K562 (cell line): ENCODE measurements around the gene RCSD1. TPM values are rescaled to one million over a fixed set of nuclear protein-coding genes. Genes with fewer than 3 reads are reported as not detected.
A peak's percentile ranks its signal among the peaks of the same experiment; 100 is the strongest.

Experiments used
- E2F6 ChIP-seq, 2 experiments: IDR thresholded peaks; 2 replicates each; pipeline ENCODE4 v1.6.1; 2011; ENCODE audit warnings: borderline replicate concordance in 1 of 2, control low read depth in 1 of 2, low read depth in 1 of 2, low read length in 1 of 2, mild to moderate bottlenecking in 1 of 2, mixed read lengths in 1 of 2, moderate library complexity in 1 of 2; ENCODE audit not compliant: insufficient read depth in 1 of 2, insufficient read length in 1 of 2, poor library complexity in 1 of 2, severe bottlenecking in 1 of 2; ENCODE audit errors: extremely low read depth in 1 of 2
- EP400 ChIP-seq: fragments of 450-650 bp; IDR thresholded peaks from 2 replicates; pipeline ENCODE4 v1.6.1; 2017; ENCODE audit warnings: antibody characterized with exemption, mild to moderate bottlenecking, moderate library complexity
- HMG20A ChIP-seq: fragments of 450-650 bp; formaldehyde crosslinking; conservative IDR thresholded peaks from 2 replicates; pipeline ENCODE4 v1.4.0; 2020; ENCODE audit warnings: mild to moderate bottlenecking, mixed read lengths
- HOXB6 ChIP-seq: fragments of 250-450 bp; sonication (Bioruptor Pico); IDR thresholded peaks from 2 replicates; pipeline ENCODE4 v1.5.1; 2022; ENCODE audit warnings: mild to moderate bottlenecking, borderline replicate concordance
- MXI1 ChIP-seq: IDR thresholded peaks from 2 replicates; pipeline ENCODE4 v1.6.1; 2011; ENCODE audit warnings: low read depth, mild to moderate bottlenecking, improper control_type of control experiment, low read length
- NCOA4 ChIP-seq: fragments of 450-650 bp; IDR thresholded peaks from 2 replicates; pipeline ENCODE4 v1.6.1; 2018; ENCODE audit warnings: mild to moderate bottlenecking; ENCODE audit not compliant: partially characterized antibody
- NELFE ChIP-seq: IDR thresholded peaks from 2 replicates; pipeline ENCODE4 v1.6.1; 2011; ENCODE audit warnings: mild to moderate bottlenecking; ENCODE audit not compliant: insufficient read depth, insufficient read length
- OTX1 ChIP-seq: fragments of 450-650 bp; formaldehyde crosslinking; IDR thresholded peaks from 2 replicates; pipeline ENCODE4 v1.4.0; 2022; ENCODE audit warnings: mild to moderate bottlenecking
- PCBP1 ChIP-seq: fragments of 200-400 bp; formaldehyde crosslinking; IDR thresholded peaks from 2 replicates; pipeline ENCODE4 v1.6.1; 2018; ENCODE audit warnings: mild to moderate bottlenecking, low read depth, low read length; ENCODE audit not compliant: poor library complexity, severe bottlenecking
- RERE ChIP-seq: sonication (generic); formaldehyde crosslinking; IDR thresholded peaks from 2 replicates; pipeline ENCODE4 v1.8.0; 2023; ENCODE audit warnings: missing genetic modification reagents, mild to moderate bottlenecking, borderline replicate concordance
- TFAP4 ChIP-seq: sonication (generic); formaldehyde crosslinking; IDR thresholded peaks from 2 replicates; pipeline ENCODE4 v1.8.0; 2022; ENCODE audit warnings: missing genetic modification reagents, mild to moderate bottlenecking, moderate library complexity, borderline replicate concordance
- ZFP1 ChIP-seq: fragments of 450-650 bp; formaldehyde crosslinking; IDR thresholded peaks from 2 replicates; pipeline ENCODE4 v1.4.0; 2020; ENCODE audit warnings: mild to moderate bottlenecking, mixed read lengths
- ZHX1 ChIP-seq: fragments of 150-350 bp; conservative IDR thresholded peaks from 2 replicates; pipeline ENCODE4 v1.6.1; 2014; ENCODE audit warnings: low read length
- ZNF274 ChIP-seq: IDR thresholded peaks from 2 replicates; pipeline ENCODE4 v1.6.1; 2011; ENCODE audit warnings: low read depth, mild to moderate bottlenecking, low read length, moderate library complexity, borderline replicate concordance
- ZNF583 ChIP-seq: fragments of 250-450 bp; sonication (Bioruptor Pico); IDR thresholded peaks from 2 replicates; pipeline ENCODE4 v1.4.0; 2020
- ZNF696 ChIP-seq: fragments of 250-450 bp; sonication (Bioruptor Pico); conservative IDR thresholded peaks from 2 replicates; pipeline ENCODE4 v1.4.0; 2020; ENCODE audit warnings: mild to moderate bottlenecking, moderate library complexity
- polyA plus RNA-seq, 8 experiments: library from polyadenylated mRNA; depleted of rRNA in 4 of 8; stranded (reverse) in 5 of 8; unstranded in 3 of 8; fragments of >200 nt; fragmentation: Nextera tagmentation in 2 of 8; fragmentation: Illumina TruSeq in 1 of 8; extraction: Ambion mirVana in 2 of 8; extraction: Trizol in 1 of 8; gene quantifications; 2 replicates each; pipeline versions ENCODE4 v1.2.1 to v1.2.3, GENCODE V29; 2011 to 2014; ENCODE audit warnings: inconsistent platforms in 1 of 8, missing spikeins in 1 of 8
- total RNA-seq, 7 experiments: library from RNA; depleted of rRNA in 6 of 7; stranded (reverse); fragments of >200 nt in 6 of 7; fragmentation: Illumina TruSeq in 2 of 7; extraction: Trizol in 2 of 7; gene quantifications; 2 replicates each; pipeline versions ENCODE4 v1.2.1 to v1.2.3, GENCODE V29; 2011 to 2021; ENCODE audit warnings: low replicate concordance in 1 of 7

The RCSD1 gene
- total and polyA plus RNA-seq, 9 of the 15 experiments (the other 6 are each of a cell fraction or from before 2014, with no cell fraction given): 7.8 to 69.8 (median 45.3) TPM

GRCh38 chr1:167627865-167628641 is 2.0 kb upstream of the RCSD1 start (continued):
- TF ChIP-seq RERE (CRISPR knock-in tag) (no peak), OTX1 (CRISPR knock-in tag) (peak; percentile 69; the same call in 1 of the 2 replicates), NELFE (no peak), EP400 (peak; percentile 94), HMG20A (CRISPR knock-in tag) (no peak), NCOA4 (no peak), HOXB6 (CRISPR knock-in tag) (0 out of 2 replicates have a peak, but pooled peaks have one; percentile 22), ZHX1 (peak; percentile 45; the same call in 1 of the 2 replicates), MXI1 (0 out of 2 replicates have a peak, but pooled peaks have one; percentile 41), ZNF274 (no peak; the same call in 1 of the 2 replicates), ZNF696 (CRISPR knock-in tag) (no peak), PCBP1 (no peak), E2F6 (IDR thresholded peaks at IDR 0.05; ENCODE audit: borderline replicate concordance in 1 of 2, extremely low read depth in 1 of 2, insufficient read depth in 1 of 2, insufficient read length in 1 of 2, low read depth in 1 of 2, low read length in 1 of 2, poor library complexity in 1 of 2, severe bottlenecking in 1 of 2) (peak; percentile 66 to 69), ZNF583 (0 out of 2 replicates have a peak, but pooled peaks have one; percentile 39), TFAP4 (CRISPR knock-in tag) (peak; percentile 98), ZFP1 (no peak)
